ENCODE measurements around the gene GNGT1.

The GNGT1 gene

GRCh38 chr7:93943816-93944540 lies 37.6 kb downstream of the GNGT1 start:
- DNase-seq (ENCODE audit: low spot score): no peak

GRCh38 chr7:93944673-93945072 lies 38.3 kb downstream of the GNGT1 start:
- DNase-seq (ENCODE audit: low spot score): no peak

GRCh38 chr7:93945083-93945482 lies 38.7 kb downstream of the GNGT1 start:
- no peak for DNase-seq (ENCODE audit: low spot score)

GRCh38 chr7:93945756-93946535 lies 39.6 kb downstream of the GNGT1 start:
- DNase-seq (ENCODE audit: low spot score): no peak

- DNase-seq (ENCODE audit: low spot score): no peak
Observed at GRCh38 chr7:93948106-93948505, 41.7 kb downstream of the GNGT1 start.

GRCh38 chr7:93948873-93949272 lies 42.5 kb downstream of the GNGT1 start:
- DNase-seq (ENCODE audit: low spot score): no peak

- no peak for DNase-seq (ENCODE audit: low spot score)
Observed at GRCh38 chr7:93949423-93949822, 43.1 kb downstream of the GNGT1 start.

- DNase-seq (ENCODE audit: low spot score): no peak
Observed at GRCh38 chr7:93955304-93955703, 48.9 kb downstream of the GNGT1 start.

- no peak for DNase-seq (ENCODE audit: low spot score)
Observed at GRCh38 chr7:93957767-93958166, 51.4 kb downstream of the GNGT1 start.

GRCh38 chr7:93958216-93958615 lies 51.8 kb downstream of the GNGT1 start:
- DNase-seq (ENCODE audit: low spot score): no peak

- DNase-seq (ENCODE audit: low spot score): no peak
Observed at GRCh38 chr7:93958651-93959050, 52.3 kb downstream of the GNGT1 start.
